SH-SY5Y (cell line): Measurements from ENCODE around the gene SPZ1.

Experiments used
- GATA2 ChIP-seq: IDR thresholded peaks from 2 replicates; pipeline ENCODE4 v1.6.1; 2011; ENCODE audit warnings: mild to moderate bottlenecking, low read depth, low read length
- GATA3 ChIP-seq: IDR thresholded peaks from 2 replicates; pipeline ENCODE4 v1.6.1; 2011; ENCODE audit warnings: low read depth, mild to moderate bottlenecking, low read length, moderate library complexity

GRCh38 chr5:80296121-80296520 is 23.7 kb upstream of the SPZ1 start:
- TF ChIP-seq GATA2, result no peak
- no peak for TF ChIP-seq GATA3
